Kidney capillary endothelial cell (primary cell): Measurements from ENCODE around the gene ULK1.
"Not testable (repeated sequence)": the region's sequence is repeated elsewhere in the genome, so short reads cannot be mapped to it uniquely, and the experiment has no call there.

Source experiments
- DNase-seq: peaks from one replicate; pipeline ENCODE4 v3.0.0-alpha.2; 2018; ENCODE audit warnings: low spot score

ULK1 gene

GRCh38 chr12:131943389-131943788 is 49.0 kb downstream of the ULK1 start:
- DNase-seq: no peak

- DNase-seq: no peak
Measured at GRCh38 chr12:131943876-131944275, 49.5 kb downstream of the ULK1 start.

GRCh38 chr12:131944601-131945251 is 50.3 kb downstream of the ULK1 start:
- no peak for DNase-seq

- no peak for DNase-seq
Measured at GRCh38 chr12:131946757-131947156, 52.3 kb downstream of the ULK1 start.

GRCh38 chr12:131947482-131948027 is 53.1 kb downstream of the ULK1 start:
- DNase-seq: no peak

GRCh38 chr12:131948166-131948712 is 53.8 kb downstream of the ULK1 start:
- no peak for DNase-seq

- DNase-seq: not testable (repeated sequence)
Measured at GRCh38 chr12:131948713-131949430, 54.5 kb downstream of the ULK1 start.

- peak; percentile 92 for DNase-seq
Measured at GRCh38 chr12:131949431-131950181, 55.2 kb downstream of the ULK1 start, which contains the start of gene EP400. EP400 (plus strand) TSS chr12:131949942; CDS start chr12:131960620, 10,678 bp downstream.

- no peak for DNase-seq
Measured at GRCh38 chr12:131950182-131950913, 55.9 kb downstream of the ULK1 start.

GRCh38 chr12:131953810-131954209 is 59.4 kb downstream of the ULK1 start:
- not testable (repeated sequence) for DNase-seq

GRCh38 chr12:131954460-131954859 is 60.0 kb downstream of the ULK1 start:
- not testable (repeated sequence) for DNase-seq

- no peak for DNase-seq
Measured at GRCh38 chr12:131959116-131959515, 64.7 kb downstream of the ULK1 start.

- no peak for DNase-seq
Measured at GRCh38 chr12:131959641-131960589, 65.5 kb downstream of the ULK1 start.

GRCh38 chr12:131960590-131961325 is 66.3 kb downstream of the ULK1 start:
- DNase-seq: not testable (repeated sequence)

GRCh38 chr12:131961328-131961727 is 66.9 kb downstream of the ULK1 start:
- not testable (repeated sequence) for DNase-seq

- no peak for DNase-seq
Measured at GRCh38 chr12:131962069-131962468, 67.6 kb downstream of the ULK1 start.

- no peak for DNase-seq
Measured at GRCh38 chr12:131963381-131963780, 69.0 kb downstream of the ULK1 start.

- DNase-seq: no peak
Measured at GRCh38 chr12:131965073-131965472, 70.7 kb downstream of the ULK1 start.

- DNase-seq: no peak
Measured at GRCh38 chr12:131971226-131971625, 76.8 kb downstream of the ULK1 start.
